ENCODE measurements around the gene ARHGAP18. TPM values are rescaled to one million over a fixed set of nuclear protein-coding genes. Genes with fewer than 3 reads are reported as not detected.

ARHGAP18 gene
- total and polyA plus RNA-seq, 4 experiments from 2014 or later, result 2.3 to 4.6 (median 4.0) TPM

DNA sequence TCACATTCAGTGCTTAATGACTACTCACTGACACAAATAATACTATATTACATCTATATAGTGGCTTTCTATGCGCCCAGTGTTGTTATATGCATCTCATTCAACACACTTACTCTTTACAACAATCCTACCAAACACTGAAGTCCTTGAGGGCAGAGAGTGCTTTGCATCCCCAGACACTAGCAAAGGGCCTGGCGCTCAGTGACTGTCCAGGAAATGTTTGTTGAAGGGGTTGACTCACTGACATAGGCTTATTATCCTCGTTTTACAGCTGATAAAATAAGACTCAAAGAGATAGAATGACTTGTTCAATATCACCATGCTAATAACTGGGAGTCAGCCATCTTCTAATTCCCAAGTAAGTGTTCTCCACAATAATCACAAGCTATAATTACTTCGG is 163.3 kb downstream of the ARHGAP18 start:
- peaks cover 0 to 2% (median 0%) of the 10 kb centered on the region in 4 donors for H3K4me1 Mint-ChIP-seq
- H3K36me3 ChIP-seq (ENCODE audit: insufficient read depth, low read length), result no peaks in the 10 kb centered on the region
- H3K36me3 Mint-ChIP-seq, result peaks cover 0 to 4% of the 10 kb centered on the region in 2 donors
- no peak overlapping the region for H3K4me3 ChIP-seq (ENCODE audit: low read length in 2 of 2)
- no peaks in the 10 kb centered on the region for H3K4me1 ChIP-seq (ENCODE audit: insufficient read depth, low read length)
- DNase-seq, result no peak
- ChIA-PET CTCF (ENCODE audit: partially characterized antibody) (interaction anchor here (0.8 kb wide), 1 partner anchor 28 kb away, joined by 3 read pairs; no protein-coding TSS in a partner anchor), POLR2A (ENCODE audit: partially characterized antibody) (no interaction called here)
- peaks cover 0 to 5% (median 0%) of the 10 kb centered on the region in 8 donors for H3K9me3 Mint-ChIP-seq
- H3K27me3 Mint-ChIP-seq, result no peaks in the 10 kb centered on the region
- H3K27ac Mint-ChIP-seq, result no peak overlapping the region
- H3K27me3 ChIP-seq (ENCODE audit: insufficient read depth, low read length), result no peaks in the 10 kb centered on the region
- H3K4me3 Mint-ChIP-seq, result no peak overlapping the region
- no peaks in the 10 kb centered on the region for H3K9me3 ChIP-seq (ENCODE audit: control insufficient read depth in 1 of 2, low read length in 2 of 2)
- intact Hi-C loops (cut with micrococcal nuclease), result no loop called here
- no peak overlapping the region for H3K27ac ChIP-seq (ENCODE audit: low read depth, low read length)

DNA sequence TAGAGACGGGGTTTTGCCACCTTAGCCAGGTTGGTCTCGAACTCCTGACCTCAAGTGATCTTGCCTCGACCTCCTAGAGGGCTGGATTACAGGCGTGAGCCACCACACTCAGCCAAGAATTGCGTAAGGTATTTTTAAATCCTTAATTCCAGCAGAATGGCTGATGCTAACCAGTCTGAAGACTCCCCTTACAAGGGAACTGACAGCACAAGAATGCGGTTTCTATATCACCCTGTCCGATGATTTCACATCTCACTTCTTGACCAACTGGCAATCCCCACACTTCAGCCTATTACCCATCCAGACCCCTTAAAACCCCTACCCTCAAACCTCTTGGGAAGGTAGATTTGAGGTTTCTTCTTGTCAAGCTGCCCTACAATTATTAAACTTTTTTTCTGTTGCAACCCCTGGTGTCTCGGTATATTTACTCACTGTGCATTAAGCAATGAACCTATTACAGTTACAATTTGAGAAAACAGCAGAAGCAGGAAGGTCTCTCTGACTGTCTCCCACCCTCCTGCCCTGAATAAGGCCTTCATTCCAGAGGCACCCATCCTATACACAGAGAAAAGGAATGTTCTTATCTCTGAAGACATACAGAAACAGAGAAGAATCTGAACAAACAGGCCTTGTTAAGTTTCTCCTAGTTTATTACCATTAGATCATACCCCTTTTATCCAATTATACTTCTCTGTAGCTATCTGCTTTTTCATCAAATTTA is 164.9 kb downstream of the ARHGAP18 start:
- no peaks in the 10 kb centered on the region for H3K9me3 ChIP-seq (ENCODE audit: control insufficient read depth in 1 of 2, low read length in 2 of 2)
- DNase-seq, result no peak
- no peak overlapping the region for H3K4me3 Mint-ChIP-seq
- peaks cover 0 to 2% (median 0%) of the 10 kb centered on the region in 4 donors for H3K4me1 Mint-ChIP-seq
- no peak overlapping the region for H3K27ac ChIP-seq (ENCODE audit: low read depth, low read length)
- H3K27ac Mint-ChIP-seq, result no peak overlapping the region
- CTCF ChIA-PET (ENCODE audit: partially characterized antibody), result no interaction called here
- intact Hi-C loops (cut with micrococcal nuclease), result no loop called here
- POLR2A ChIA-PET (ENCODE audit: partially characterized antibody), result no interaction called here
- H3K36me3 ChIP-seq (ENCODE audit: insufficient read depth, low read length), result no peaks in the 10 kb centered on the region
- H3K4me1 ChIP-seq (ENCODE audit: insufficient read depth, low read length), result no peaks in the 10 kb centered on the region
- no peaks in the 10 kb centered on the region for H3K27me3 ChIP-seq (ENCODE audit: insufficient read depth, low read length)
- H3K36me3 Mint-ChIP-seq, result no peaks in the 10 kb centered on the region
- no peak overlapping the region for H3K4me3 ChIP-seq (ENCODE audit: low read length in 2 of 2)
- H3K9me3 Mint-ChIP-seq, result peaks cover 0 to 5% (median 0%) of the 10 kb centered on the region in 8 donors
- no peaks in the 10 kb centered on the region for H3K27me3 Mint-ChIP-seq

DNA sequence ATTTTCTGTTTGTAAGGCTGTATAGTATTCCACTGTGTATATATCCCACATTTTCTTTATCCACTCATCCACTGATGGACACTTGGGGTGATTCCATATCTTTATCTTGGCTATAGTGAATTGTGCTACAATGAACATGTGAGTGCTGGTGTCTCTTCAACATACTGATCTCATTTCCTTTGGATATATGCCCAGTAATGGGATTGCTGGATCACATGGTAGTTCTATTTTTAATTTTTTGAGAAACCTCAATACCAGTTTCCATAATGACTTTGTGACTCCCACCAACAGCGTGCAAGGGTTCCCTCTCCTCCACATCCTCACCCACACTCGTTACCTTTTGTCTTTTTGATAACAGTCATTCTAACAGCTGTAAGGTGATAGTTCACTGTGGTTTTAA is 166.0 kb downstream of the ARHGAP18 start:
- Mint-ChIP-seq H3K27ac (no peak overlapping the region), H3K27me3 (no peaks in the 10 kb centered on the region), H3K4me3 (no peak overlapping the region), H3K36me3 (no peaks in the 10 kb centered on the region), H3K4me1 (peaks cover 0 to 2% (median 0%) of the 10 kb centered on the region in 4 donors), H3K9me3 (peaks cover 0 to 5% (median 0%) of the 10 kb centered on the region in 8 donors)
- H3K4me1 ChIP-seq (ENCODE audit: insufficient read depth, low read length), result no peaks in the 10 kb centered on the region
- no peaks in the 10 kb centered on the region for H3K36me3 ChIP-seq (ENCODE audit: insufficient read depth, low read length)
- no peak overlapping the region for H3K27ac ChIP-seq (ENCODE audit: low read depth, low read length)
- H3K9me3 ChIP-seq (ENCODE audit: control insufficient read depth in 1 of 2, low read length in 2 of 2), result no peaks in the 10 kb centered on the region
- H3K4me3 ChIP-seq (ENCODE audit: low read length in 2 of 2), result no peak overlapping the region
- DNase-seq, result no peak
- POLR2A ChIA-PET (ENCODE audit: partially characterized antibody), result no interaction called here
- CTCF ChIA-PET (ENCODE audit: partially characterized antibody), result no interaction called here
- intact Hi-C loops (cut with micrococcal nuclease), result no loop called here
- H3K27me3 ChIP-seq (ENCODE audit: insufficient read depth, low read length), result no peaks in the 10 kb centered on the region

DNA sequence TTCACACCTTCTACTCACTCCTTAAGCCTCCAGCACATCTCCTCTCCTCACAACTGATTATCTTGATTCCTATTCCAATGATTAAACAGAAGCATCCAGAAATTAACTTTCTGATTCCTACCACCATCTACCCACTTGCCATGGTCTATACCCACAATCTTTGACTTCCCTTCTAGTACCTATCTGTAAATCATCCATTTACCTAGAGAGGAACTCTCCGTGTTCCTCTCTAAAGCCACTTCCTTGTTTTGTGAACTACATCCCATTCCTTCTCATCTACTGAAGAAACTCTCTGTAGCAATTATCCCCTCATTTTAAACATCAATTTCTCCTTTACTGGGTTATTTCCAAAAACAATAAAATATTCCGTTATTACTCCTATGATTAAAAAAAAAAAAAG is 167.3 kb downstream of the ARHGAP18 start:
- Mint-ChIP-seq H3K9me3 (peaks cover 0 to 5% (median 0%) of the 10 kb centered on the region in 8 donors), H3K36me3 (no peaks in the 10 kb centered on the region), H3K4me1 (peaks cover 0 to 2% (median 0%) of the 10 kb centered on the region in 4 donors), H3K4me3 (no peak overlapping the region), H3K27me3 (no peaks in the 10 kb centered on the region), H3K27ac (no peak overlapping the region)
- Histone ChIP-seq H3K36me3 (ENCODE audit: insufficient read depth, low read length) (no peaks in the 10 kb centered on the region), H3K4me3 (ENCODE audit: low read length in 2 of 2) (no peak overlapping the region), H3K27ac (ENCODE audit: low read depth, low read length) (no peak overlapping the region), H3K4me1 (ENCODE audit: insufficient read depth, low read length) (no peaks in the 10 kb centered on the region), H3K9me3 (ENCODE audit: control insufficient read depth in 1 of 2, low read length in 2 of 2) (no peaks in the 10 kb centered on the region), H3K27me3 (ENCODE audit: insufficient read depth, low read length) (no peaks in the 10 kb centered on the region)
- ChIA-PET CTCF (ENCODE audit: partially characterized antibody) (no interaction called here), POLR2A (ENCODE audit: partially characterized antibody) (no interaction called here)
- no peak for DNase-seq
- intact Hi-C loops (cut with micrococcal nuclease), result no loop called here

- Histone ChIP-seq H3K27me3 (ENCODE audit: insufficient read depth, low read length) (no peaks in the 10 kb centered on the region), H3K9me3 (ENCODE audit: control insufficient read depth in 1 of 2, low read length in 2 of 2) (no peaks in the 10 kb centered on the region), H3K27ac (ENCODE audit: low read depth, low read length) (no peak overlapping the region), H3K36me3 (ENCODE audit: insufficient read depth, low read length) (no peaks in the 10 kb centered on the region), H3K4me3 (ENCODE audit: low read length in 2 of 2) (no peak overlapping the region), H3K4me1 (ENCODE audit: insufficient read depth, low read length) (no peaks in the 10 kb centered on the region)
- intact Hi-C loops (cut with micrococcal nuclease), result no loop called here
- Mint-ChIP-seq H3K36me3 (no peaks in the 10 kb centered on the region), H3K9me3 (peaks cover 0 to 3% (median under 1%) of the 10 kb centered on the region in 8 donors), H3K4me3 (no peak overlapping the region), H3K27ac (no peak overlapping the region), H3K27me3 (no peaks in the 10 kb centered on the region), H3K4me1 (no peaks in the 10 kb centered on the region)
- ChIA-PET POLR2A (ENCODE audit: partially characterized antibody) (no interaction called here), CTCF (ENCODE audit: partially characterized antibody) (interaction anchor here (0.7 kb wide), 1 partner anchor 40 kb away, joined by 3 read pairs; no protein-coding TSS in a partner anchor)
- DNase-seq, result no peak
Observed at GRCh38 chr6:129539032-129539431, 170.9 kb downstream of the ARHGAP18 start.

DNA sequence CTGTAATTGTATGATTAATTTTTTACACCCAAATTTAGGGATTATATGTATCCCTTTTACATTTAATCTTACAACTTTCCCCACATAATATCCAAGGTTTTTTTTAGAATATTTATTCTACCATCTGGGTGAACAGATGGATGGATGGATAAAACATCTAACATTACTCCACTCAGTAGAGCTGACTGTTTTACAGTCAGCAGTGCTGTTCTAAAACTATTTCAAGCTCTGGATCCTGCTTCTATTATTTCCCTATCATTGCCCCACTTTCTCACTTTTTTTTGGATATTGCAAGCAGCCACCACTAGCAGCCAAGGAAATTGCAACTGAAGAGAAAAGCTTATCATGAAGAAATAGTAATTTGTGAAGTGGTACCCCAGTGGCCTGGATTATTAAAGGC is 173.7 kb downstream of the ARHGAP18 start:
- no peaks in the 10 kb centered on the region for H3K36me3 Mint-ChIP-seq
- ChIA-PET POLR2A (ENCODE audit: partially characterized antibody) (no interaction called here), CTCF (ENCODE audit: partially characterized antibody) (no interaction called here)
- H3K27ac Mint-ChIP-seq, result no peak overlapping the region
- no peak overlapping the region for H3K4me3 Mint-ChIP-seq
- H3K27ac ChIP-seq (ENCODE audit: low read depth, low read length), result no peak overlapping the region
- peaks cover 0 to 7% (median 3%) of the 10 kb centered on the region in 8 donors for H3K9me3 Mint-ChIP-seq
- no peaks in the 10 kb centered on the region for H3K4me1 ChIP-seq (ENCODE audit: insufficient read depth, low read length)
- no peaks in the 10 kb centered on the region for H3K27me3 ChIP-seq (ENCODE audit: insufficient read depth, low read length)
- no peak overlapping the region for H3K4me3 ChIP-seq (ENCODE audit: low read length in 2 of 2)
- H3K36me3 ChIP-seq (ENCODE audit: insufficient read depth, low read length), result no peaks in the 10 kb centered on the region
- no peaks in the 10 kb centered on the region for H3K9me3 ChIP-seq (ENCODE audit: control insufficient read depth in 1 of 2, low read length in 2 of 2)
- H3K4me1 Mint-ChIP-seq, result no peaks in the 10 kb centered on the region
- no peaks in the 10 kb centered on the region for H3K27me3 Mint-ChIP-seq
- intact Hi-C loops (cut with micrococcal nuclease), result no loop called here
- DNase-seq, result no peak

DNA sequence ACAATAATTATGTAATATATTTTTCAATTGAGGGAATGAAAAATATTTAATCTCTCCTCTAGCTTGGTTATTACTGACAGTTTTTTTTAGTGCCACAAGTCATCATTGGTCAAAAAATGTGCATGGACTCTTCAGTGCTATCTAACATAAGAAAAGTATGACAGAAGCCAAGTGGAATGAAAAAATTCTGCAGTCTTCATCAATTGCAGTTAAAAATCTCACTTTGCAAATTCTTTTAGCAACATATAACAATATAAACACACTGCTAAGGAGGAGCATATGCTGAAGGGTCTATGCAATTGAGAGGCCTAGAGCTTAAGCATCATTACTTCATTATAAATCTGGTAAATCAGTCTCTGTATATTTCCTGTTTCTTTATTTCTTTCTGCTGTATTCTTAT is 175.1 kb downstream of the ARHGAP18 start:
- DNase-seq, result no peak
- Mint-ChIP-seq H3K36me3 (no peaks in the 10 kb centered on the region), H3K4me1 (no peaks in the 10 kb centered on the region), H3K27me3 (peaks cover 0 to 3% of the 10 kb centered on the region in 2 donors), H3K27ac (no peak overlapping the region), H3K4me3 (no peak overlapping the region), H3K9me3 (peaks cover 0 to 7% (median 3%) of the 10 kb centered on the region in 8 donors)
- POLR2A ChIA-PET (ENCODE audit: partially characterized antibody), result no interaction called here
- intact Hi-C loops (cut with micrococcal nuclease), result no loop called here
- Histone ChIP-seq H3K4me1 (ENCODE audit: insufficient read depth, low read length) (no peaks in the 10 kb centered on the region), H3K4me3 (ENCODE audit: low read length in 2 of 2) (no peak overlapping the region), H3K27ac (ENCODE audit: low read depth, low read length) (no peak overlapping the region), H3K9me3 (ENCODE audit: control insufficient read depth in 1 of 2, low read length in 2 of 2) (no peaks in the 10 kb centered on the region), H3K27me3 (ENCODE audit: insufficient read depth, low read length) (no peaks in the 10 kb centered on the region), H3K36me3 (ENCODE audit: insufficient read depth, low read length) (no peaks in the 10 kb centered on the region)
- CTCF ChIA-PET (ENCODE audit: partially characterized antibody), result no interaction called here

Data from CD4-positive, alpha-beta memory T cell (primary cell).